Measurements from ENCODE around the gene UGT1A9.

- TF ChIP-seq, protein P1, sequence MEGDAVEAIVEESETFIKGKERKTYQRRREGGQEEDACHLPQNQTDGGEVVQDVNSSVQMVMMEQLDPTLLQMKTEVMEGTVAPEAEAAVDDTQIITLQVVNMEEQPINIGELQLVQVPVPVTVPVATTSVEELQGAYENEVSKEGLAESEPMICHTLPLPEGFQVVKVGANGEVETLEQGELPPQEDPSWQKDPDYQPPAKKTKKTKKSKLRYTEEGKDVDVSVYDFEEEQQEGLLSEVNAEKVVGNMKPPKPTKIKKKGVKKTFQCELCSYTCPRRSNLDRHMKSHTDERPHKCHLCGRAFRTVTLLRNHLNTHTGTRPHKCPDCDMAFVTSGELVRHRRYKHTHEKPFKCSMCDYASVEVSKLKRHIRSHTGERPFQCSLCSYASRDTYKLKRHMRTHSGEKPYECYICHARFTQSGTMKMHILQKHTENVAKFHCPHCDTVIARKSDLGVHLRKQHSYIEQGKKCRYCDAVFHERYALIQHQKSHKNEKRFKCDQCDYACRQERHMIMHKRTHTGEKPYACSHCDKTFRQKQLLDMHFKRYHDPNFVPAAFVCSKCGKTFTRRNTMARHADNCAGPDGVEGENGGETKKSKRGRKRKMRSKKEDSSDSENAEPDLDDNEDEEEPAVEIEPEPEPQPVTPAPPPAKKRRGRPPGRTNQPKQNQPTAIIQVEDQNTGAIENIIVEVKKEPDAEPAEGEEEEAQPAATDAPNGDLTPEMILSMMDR (IDR thresholded peaks at IDR 0.05), result no peak
- no peak for TF ChIP-seq POLR2A (IDR thresholded peaks at IDR 0.05)
- no peak for TF ChIP-seq EP300 (IDR thresholded peaks at IDR 0.05)
These were observed 94.7 kb downstream of the UGT1A9 start for GRCh38 chr2:233766416-233766815.
